ENCODE results near the gene AURKB.
A peak's percentile ranks its signal among the peaks of the same experiment; 100 is the strongest.
"Not testable (repeated sequence)": the region's sequence is repeated elsewhere in the genome, so short reads cannot be mapped to it uniquely, and the experiment has no call there.

The AURKB gene

GRCh38 chr17:8221663-8222379, 11.4 kb upstream of the AURKB start:
- peak overlapping the region; percentile 100 for H3K27ac Mint-ChIP-seq
- peaks cover 15% of the 10 kb centered on the region for H3K27me3 Mint-ChIP-seq
- H3K4me1 Mint-ChIP-seq, result peaks cover 59% of the 10 kb centered on the region
- peak; percentile 90 for DNase-seq
- peaks cover 35% of the 10 kb centered on the region for H3K36me3 Mint-ChIP-seq
- H3K9me3 Mint-ChIP-seq, result no peaks in the 10 kb centered on the region
- H3K4me3 Mint-ChIP-seq, result peak overlapping the region; percentile 96
- CTCF ChIA-PET, result interaction anchor here (0.7 to 5.9 kb wide), 9 partner anchors 11 to 102 kb away, joined by 3 to 38 read pairs (median 5); partner anchors contain the start of genes AURKB, CTC1, PFAS and SLC25A35

GRCh38 chr17:8220783-8221662, 10.6 kb upstream of the AURKB start:
- Mint-ChIP-seq H3K27ac (peak overlapping the region; percentile 100), H3K4me3 (peak overlapping the region; percentile 96), H3K4me1 (peaks cover 51% of the 10 kb centered on the region), H3K27me3 (peaks cover 15% of the 10 kb centered on the region), H3K9me3 (no peaks in the 10 kb centered on the region), H3K36me3 (peaks cover 29% of the 10 kb centered on the region)
- DNase-seq, result peak; percentile 84
- CTCF ChIA-PET, result interaction anchor here (0.7 to 5.9 kb wide), 9 partner anchors 11 to 101 kb away, joined by 3 to 38 read pairs (median 5); partner anchors contain the start of genes AURKB, CTC1, PFAS and SLC25A35

GRCh38 chr17:8214000-8214399, 3.6 kb upstream of the AURKB start:
- Mint-ChIP-seq H3K36me3 (peaks cover 16% of the 10 kb centered on the region), H3K4me1 (peaks cover 23% of the 10 kb centered on the region), H3K27me3 (peaks cover 11% of the 10 kb centered on the region)
- H3K4me3 Mint-ChIP-seq, DNase-seq, H3K27ac Mint-ChIP-seq, H3K9me3 Mint-ChIP-seq: not testable (repeated sequence)
- CTCF ChIA-PET, result interaction anchor here (0.9 kb wide), 1 partner anchor 13 kb away, joined by 3 read pairs; no protein-coding TSS in a partner anchor

GRCh38 chr17:8212312-8213180, 2.2 kb upstream of the AURKB start:
- CTCF ChIA-PET, result no interaction called here
- Mint-ChIP-seq H3K4me3 (no peak overlapping the region), H3K4me1 (peaks cover 30% of the 10 kb centered on the region), H3K9me3 (no peaks in the 10 kb centered on the region), H3K27ac (no peak overlapping the region), H3K27me3 (peaks cover 11% of the 10 kb centered on the region), H3K36me3 (peaks cover 17% of the 10 kb centered on the region)
- no peak for DNase-seq

- no peak for DNase-seq
- peak overlapping the region; percentile 87 for H3K4me3 Mint-ChIP-seq
- H3K27ac Mint-ChIP-seq, result peak overlapping the region; percentile 94
- H3K36me3 Mint-ChIP-seq, result peaks cover 31% of the 10 kb centered on the region
- H3K4me1 Mint-ChIP-seq, result peaks cover 44% of the 10 kb centered on the region
- peaks cover 11% of the 10 kb centered on the region for H3K27me3 Mint-ChIP-seq
- no peaks in the 10 kb centered on the region for H3K9me3 Mint-ChIP-seq
- CTCF ChIA-PET, result interaction anchor here (0.6 to 1.5 kb wide), 4 partner anchors 10 to 1300 kb away, joined by 3 to 9 read pairs (median 3); no protein-coding TSS in a partner anchor
Measured at GRCh38 chr17:8210761-8211458, 535 bp upstream of the AURKB start.

- DNase-seq, result no peak
- Mint-ChIP-seq H3K4me1 (peaks cover 53% of the 10 kb centered on the region), H3K27me3 (peaks cover 4% of the 10 kb centered on the region), H3K27ac (peak overlapping the region; percentile 19), H3K4me3 (no peak overlapping the region), H3K9me3 (no peaks in the 10 kb centered on the region), H3K36me3 (peaks cover 53% of the 10 kb centered on the region)
- CTCF ChIA-PET, result interaction anchor here (1.2 kb wide), 1 partner anchor 18 kb away, joined by 3 read pairs; no protein-coding TSS in a partner anchor
Measured at GRCh38 chr17:8206536-8206935, 3.8 kb downstream of the AURKB start.

- Mint-ChIP-seq H3K36me3 (peaks cover 57% of the 10 kb centered on the region), H3K27me3 (no peaks in the 10 kb centered on the region), H3K9me3 (no peaks in the 10 kb centered on the region), H3K4me1 (peaks cover 54% of the 10 kb centered on the region), H3K4me3 (no peak overlapping the region), H3K27ac (no peak overlapping the region)
- no peak for DNase-seq
- CTCF ChIA-PET, result no interaction called here
Measured at GRCh38 chr17:8204761-8205555, 5.4 kb downstream of the AURKB start.

- Mint-ChIP-seq H3K4me3 (no peak overlapping the region), H3K27me3 (no peaks in the 10 kb centered on the region), H3K27ac (no peak overlapping the region), H3K9me3 (no peaks in the 10 kb centered on the region), H3K4me1 (peaks cover 20% of the 10 kb centered on the region), H3K36me3 (no peaks in the 10 kb centered on the region)
- CTCF ChIA-PET, result interaction anchor here (0.6 to 2.0 kb wide), 3 partner anchors 9 to 133 kb away, joined by 3 to 5 read pairs (median 4); no protein-coding TSS in a partner anchor
- DNase-seq, result peak; percentile 82
Measured at GRCh38 chr17:8192070-8192815, 18.1 kb downstream of the AURKB start.

GRCh38 chr17:8190506-8190905, 19.9 kb downstream of the AURKB start:
- Mint-ChIP-seq H3K4me3 (peak overlapping the region; percentile 25), H3K4me1 (peaks cover 12% of the 10 kb centered on the region), H3K9me3 (no peaks in the 10 kb centered on the region), H3K27ac (no peak overlapping the region), H3K36me3 (no peaks in the 10 kb centered on the region), H3K27me3 (no peaks in the 10 kb centered on the region)
- no peak for DNase-seq
- CTCF ChIA-PET, result interaction anchor here (0.6 to 1.6 kb wide), 3 partner anchors 30 to 111 kb away, joined by 3 to 4 read pairs (median 3); partner anchors contain the start of gene SLC25A35

- Mint-ChIP-seq H3K36me3 (no peaks in the 10 kb centered on the region), H3K27me3 (no peaks in the 10 kb centered on the region), H3K4me3 (peak within 1 kb of the TSS; percentile 25), H3K9me3 (no peaks in the 10 kb centered on the region), H3K4me1 (peaks cover 12% of the 10 kb centered on the region), H3K27ac (no peak within 1 kb of the TSS)
- peak; percentile 98 for DNase-seq
- CTCF ChIA-PET, result interaction anchor here (0.6 to 3.0 kb wide), 3 partner anchors 29 to 111 kb away, joined by 3 to 10 read pairs (median 4); no protein-coding TSS in a partner anchor
Measured at GRCh38 chr17:8189711-8190477, 20.5 kb downstream of the AURKB start, which contains the start of gene BORCS6. Gene BORCS6 (minus strand): TSS chr17:8190180. CDS start chr17:8190140, 40 bp downstream.

- Mint-ChIP-seq H3K27ac (no peak overlapping the region), H3K4me1 (peaks cover 15% of the 10 kb centered on the region), H3K27me3 (no peaks in the 10 kb centered on the region), H3K4me3 (no peak overlapping the region), H3K36me3 (no peaks in the 10 kb centered on the region), H3K9me3 (no peaks in the 10 kb centered on the region)
- CTCF ChIA-PET, result interaction anchor here (0.8 to 3.0 kb wide), 6 partner anchors 18 to 113 kb away, joined by 3 to 10 read pairs (median 4); no protein-coding TSS in a partner anchor
- peak; percentile 57 for DNase-seq
Measured at GRCh38 chr17:8189041-8189710, 21.2 kb downstream of the AURKB start.
